ENCODE results near the gene TESK2. TPM values are rescaled to one million over a fixed set of nuclear protein-coding genes. Genes with fewer than 3 reads are reported as not detected.

Gene TESK2
- polyA plus RNA-seq, 1 donor (not counting 4 experiments of a cell fraction or from before 2014, with no cell fraction given), result 2.0 TPM

DNA sequence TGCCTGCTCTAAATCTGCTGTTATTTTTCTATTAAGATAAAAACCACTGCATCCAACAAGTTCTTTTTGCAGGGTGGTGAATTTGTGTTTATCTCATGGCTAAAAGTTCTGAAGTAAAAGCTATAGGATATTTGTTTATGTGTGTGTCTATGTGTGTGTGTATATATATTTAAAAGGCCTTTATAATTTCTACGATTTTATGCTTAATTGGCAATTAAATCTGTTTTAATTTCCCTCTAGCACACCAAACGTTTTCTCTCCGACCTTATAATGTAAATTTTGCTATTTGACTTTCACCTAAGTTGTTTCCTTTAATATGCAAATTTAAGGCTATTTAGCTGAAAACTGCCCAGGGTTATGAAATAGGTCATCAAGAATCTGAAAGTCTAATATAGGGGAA is 184.1 kb downstream of the TESK2 start:
- Histone ChIP-seq H3K4me2 (ENCODE audit: control insufficient read depth, extremely low read depth, insufficient read depth, low read depth, low read length) (no peak overlapping the region), H3K27ac (ENCODE audit: control insufficient read depth, insufficient read depth, low read length) (no peak overlapping the region), H3K9ac (ENCODE audit: control insufficient read depth, extremely low read depth, insufficient read depth, low read length) (no peak overlapping the region), H3K9me1 (ENCODE audit: control insufficient read depth, extremely low read depth, insufficient read depth, low read length) (no peaks in the 10 kb centered on the region), H3K79me2 (ENCODE audit: control insufficient read depth, insufficient read depth, low read length) (no peaks in the 10 kb centered on the region), H3K27me3 (ENCODE audit: control insufficient read depth, extremely low read depth, insufficient read depth, low read length) (no peaks in the 10 kb centered on the region), H3K36me3 (ENCODE audit: control insufficient read depth in 2 of 2, extremely low read depth in 1 of 2, insufficient read depth in 2 of 2, low read length in 2 of 2) (no peaks in the 10 kb centered on the region), H4K20me1 (ENCODE audit: control insufficient read depth, extremely low read depth, insufficient read depth, low read length) (no peaks in the 10 kb centered on the region), H3K4me3 (ENCODE audit: control insufficient read depth in 2 of 3, extremely low read depth in 1 of 3, insufficient read depth in 2 of 3, low read depth in 1 of 3, low read length in 3 of 3) (no peak overlapping the region), H3K9me3 (ENCODE audit: control insufficient read depth, low read depth, low read length) (no peaks in the 10 kb centered on the region), H3K4me1 (ENCODE audit: control insufficient read depth, extremely low read depth, insufficient read depth, low read length) (peaks cover 13% of the 10 kb centered on the region), H2AFZ (ENCODE audit: control insufficient read depth, low read length) (no peak overlapping the region)
- TF ChIP-seq, protein P1, sequence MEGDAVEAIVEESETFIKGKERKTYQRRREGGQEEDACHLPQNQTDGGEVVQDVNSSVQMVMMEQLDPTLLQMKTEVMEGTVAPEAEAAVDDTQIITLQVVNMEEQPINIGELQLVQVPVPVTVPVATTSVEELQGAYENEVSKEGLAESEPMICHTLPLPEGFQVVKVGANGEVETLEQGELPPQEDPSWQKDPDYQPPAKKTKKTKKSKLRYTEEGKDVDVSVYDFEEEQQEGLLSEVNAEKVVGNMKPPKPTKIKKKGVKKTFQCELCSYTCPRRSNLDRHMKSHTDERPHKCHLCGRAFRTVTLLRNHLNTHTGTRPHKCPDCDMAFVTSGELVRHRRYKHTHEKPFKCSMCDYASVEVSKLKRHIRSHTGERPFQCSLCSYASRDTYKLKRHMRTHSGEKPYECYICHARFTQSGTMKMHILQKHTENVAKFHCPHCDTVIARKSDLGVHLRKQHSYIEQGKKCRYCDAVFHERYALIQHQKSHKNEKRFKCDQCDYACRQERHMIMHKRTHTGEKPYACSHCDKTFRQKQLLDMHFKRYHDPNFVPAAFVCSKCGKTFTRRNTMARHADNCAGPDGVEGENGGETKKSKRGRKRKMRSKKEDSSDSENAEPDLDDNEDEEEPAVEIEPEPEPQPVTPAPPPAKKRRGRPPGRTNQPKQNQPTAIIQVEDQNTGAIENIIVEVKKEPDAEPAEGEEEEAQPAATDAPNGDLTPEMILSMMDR (optimal IDR thresholded peaks at IDR 0.05 in 1 of 3, IDR thresholded peaks at IDR 0.05 in 1 of 3, conservative IDR thresholded peaks at IDR 0.05 in 1 of 3; ENCODE audit: extremely low read depth in 1 of 3, insufficient read depth in 2 of 3, low read length in 3 of 3), result no peak
- TF ChIP-seq EZH2 (IDR thresholded peaks at IDR 0.05; ENCODE audit: low read length), result no peak
- no peak for FAIRE-seq
- no peak for DNase-seq (ENCODE audit: low read depth, low spot score)
- dilution Hi-C loops (cut with MboI; ENCODE audit: extremely low pct_ligation_motif_present, low sequenced_read_pairs), result no loop called here

DNA sequence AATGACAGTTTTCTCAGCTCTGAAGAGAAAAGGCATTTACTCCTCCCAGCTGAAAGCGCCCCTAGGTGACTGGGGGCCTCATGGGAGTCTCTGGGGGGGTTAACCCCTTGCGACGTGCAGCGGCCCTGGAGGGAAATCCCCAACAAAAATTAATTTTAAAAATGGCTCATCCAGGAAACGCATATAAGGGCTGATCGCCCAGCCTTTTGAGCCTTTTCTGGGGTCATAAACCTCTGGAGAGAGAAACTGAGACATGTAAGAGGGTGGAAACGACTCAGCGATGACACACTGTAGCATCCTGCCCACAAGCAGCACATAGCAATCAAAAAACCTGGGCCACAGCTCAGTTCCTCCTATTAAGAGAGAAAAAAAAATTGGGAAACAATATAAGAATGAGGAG is 184.6 kb downstream of the TESK2 start:
- Histone ChIP-seq H3K4me3 (ENCODE audit: control insufficient read depth in 2 of 3, extremely low read depth in 1 of 3, insufficient read depth in 2 of 3, low read depth in 1 of 3, low read length in 3 of 3) (no peak overlapping the region), H3K27me3 (ENCODE audit: control insufficient read depth, extremely low read depth, insufficient read depth, low read length) (no peaks in the 10 kb centered on the region), H3K4me1 (ENCODE audit: control insufficient read depth, extremely low read depth, insufficient read depth, low read length) (peaks cover 13% of the 10 kb centered on the region), H4K20me1 (ENCODE audit: control insufficient read depth, extremely low read depth, insufficient read depth, low read length) (no peaks in the 10 kb centered on the region), H3K9me3 (ENCODE audit: control insufficient read depth, low read depth, low read length) (no peaks in the 10 kb centered on the region), H3K9ac (ENCODE audit: control insufficient read depth, extremely low read depth, insufficient read depth, low read length) (no peak overlapping the region), H3K79me2 (ENCODE audit: control insufficient read depth, insufficient read depth, low read length) (no peaks in the 10 kb centered on the region), H3K4me2 (ENCODE audit: control insufficient read depth, extremely low read depth, insufficient read depth, low read depth, low read length) (no peak overlapping the region), H3K27ac (ENCODE audit: control insufficient read depth, insufficient read depth, low read length) (no peak overlapping the region), H2AFZ (ENCODE audit: control insufficient read depth, low read length) (peak overlapping the region; percentile 15), H3K36me3 (ENCODE audit: control insufficient read depth in 2 of 2, extremely low read depth in 1 of 2, insufficient read depth in 2 of 2, low read length in 2 of 2) (no peaks in the 10 kb centered on the region), H3K9me1 (ENCODE audit: control insufficient read depth, extremely low read depth, insufficient read depth, low read length) (no peaks in the 10 kb centered on the region)
- dilution Hi-C loops (cut with MboI; ENCODE audit: extremely low pct_ligation_motif_present, low sequenced_read_pairs), result no loop called here
- FAIRE-seq, result no peak
- DNase-seq (ENCODE audit: low read depth, low spot score), result no peak
- TF ChIP-seq, protein P1 (optimal IDR thresholded peaks at IDR 0.05 in 1 of 3, IDR thresholded peaks at IDR 0.05 in 1 of 3, conservative IDR thresholded peaks at IDR 0.05 in 1 of 3; ENCODE audit: extremely low read depth in 1 of 3, insufficient read depth in 2 of 3, low read length in 3 of 3), result no peak
- TF ChIP-seq EZH2 (IDR thresholded peaks at IDR 0.05; ENCODE audit: low read length), result no peak

All from keratinocyte (primary cell).